ENCODE data around the gene HHIPL2.

DNA sequence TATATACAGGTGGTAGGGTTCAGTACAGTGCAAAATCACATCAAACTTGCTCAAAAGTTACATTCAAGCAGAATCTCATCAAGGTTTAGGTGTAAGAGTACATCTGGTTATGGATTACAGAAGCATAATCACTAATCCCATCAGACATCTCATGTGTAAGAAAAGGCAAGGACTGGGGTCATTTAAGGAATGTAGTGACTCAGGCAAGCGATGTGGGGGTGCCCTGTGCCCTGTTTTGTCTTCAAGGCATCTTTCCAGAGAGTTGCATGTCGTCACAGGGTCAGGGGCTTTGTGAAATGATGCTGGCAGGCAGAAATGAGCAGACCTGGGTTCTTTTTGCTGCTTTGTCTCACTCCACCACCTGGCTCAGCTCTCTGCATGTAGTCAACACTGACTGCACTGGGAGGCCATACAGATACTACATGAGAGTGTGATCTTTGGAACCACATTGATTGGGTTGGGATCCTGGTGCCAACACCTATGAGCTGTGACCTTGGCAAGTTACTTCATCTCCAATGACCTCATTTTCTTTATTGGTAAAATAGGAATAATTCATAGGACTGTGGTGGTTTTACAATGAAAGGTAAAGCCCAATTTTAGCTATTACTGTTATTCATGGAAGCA, 8.2 kb upstream of the HHIPL2 start:
- TF ChIP-seq POLR2A (IDR thresholded peaks at IDR 0.05): no peak
- TF ChIP-seq POLR2AphosphoS5 (IDR thresholded peaks at IDR 0.05): no peak
